DMS114 treated with DMSO at 0.1 percent for 48 hours (cell line): ENCODE results near the gene SULT1A2.
"Not testable (repeated sequence)": the region's sequence is repeated elsewhere in the genome, so short reads cannot be mapped to it uniquely, and the experiment has no call there.

Source experiments
- DNase-seq: peaks from one replicate; lab custom pipeline; 2025; ENCODE audit not compliant: unreplicated experiment; lab: John Stamatoyannopoulos, UW

SULT1A2 gene

GRCh38 chr16:28596840-28597691, at the start of gene SULT1A2:
TSS of gene SULT1A2 (minus strand) at chr16:28597050. CDS start at chr16:28595930, 1,120 bp downstream.
- no peak for DNase-seq

DNA sequence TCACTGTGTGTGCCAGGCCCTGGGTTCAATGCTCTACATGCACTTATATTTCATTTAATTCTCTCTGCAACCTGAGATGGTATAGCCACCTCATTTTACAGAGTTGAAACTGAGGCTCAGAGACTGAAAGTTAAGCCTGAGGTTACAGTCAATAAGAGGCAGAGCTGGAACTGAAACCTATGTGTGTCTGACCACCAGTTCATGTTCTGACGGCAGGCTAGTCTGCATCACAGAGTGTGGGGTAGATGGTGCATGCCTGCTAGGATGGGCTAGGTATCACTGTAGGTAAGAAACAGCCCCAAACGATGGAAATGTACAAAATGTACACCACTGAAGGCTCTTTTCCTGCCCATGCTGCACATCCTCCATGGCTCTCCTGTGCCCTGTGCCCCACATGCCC, 43.1 kb upstream of the SULT1A2 start:
- DNase-seq = not testable (repeated sequence)

DNA sequence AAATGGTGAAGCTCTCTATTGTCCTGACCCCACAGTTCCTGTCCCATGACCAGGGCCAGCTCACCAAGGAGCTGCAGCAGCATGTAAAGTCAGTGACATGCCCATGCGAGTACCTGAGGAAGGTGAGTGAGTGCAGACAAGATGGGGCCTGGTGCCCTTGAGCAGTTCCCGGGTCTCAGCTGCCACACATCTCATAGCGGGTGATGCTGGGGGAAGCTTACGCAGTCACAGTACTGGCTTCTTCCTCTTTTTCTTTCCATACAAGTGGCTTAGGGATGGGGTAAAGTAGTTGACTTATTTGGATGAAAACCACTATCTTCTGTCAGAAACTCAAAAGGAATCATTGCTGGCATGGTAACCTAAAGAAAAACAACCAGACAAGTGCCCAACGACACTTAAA, 41.5 kb upstream of the SULT1A2 start:
- DNase-seq = not testable (repeated sequence)

DNA sequence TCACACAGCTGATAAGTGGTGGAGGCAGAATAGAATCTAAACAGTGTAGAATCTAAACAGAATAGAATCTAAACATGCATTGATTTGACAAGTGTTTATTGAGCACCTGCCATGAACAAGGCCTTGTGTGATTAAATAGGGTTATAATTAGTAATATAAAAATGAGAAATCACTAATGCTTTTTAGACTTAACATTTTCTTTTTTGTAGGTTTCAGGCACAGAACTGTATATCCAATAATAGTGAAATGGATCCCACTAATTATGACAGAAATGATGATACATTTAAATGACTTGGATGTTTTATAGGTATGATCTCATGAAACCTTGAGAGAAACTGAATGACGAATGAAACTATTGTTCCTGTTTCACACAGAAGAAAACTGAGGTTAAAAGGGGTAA, 40.9 kb upstream of the SULT1A2 start, which contains the start of gene NPIPB8:
Gene NPIPB8, plus strand, starts transcription at position 301 of the 400 bp plus-strand sequence. CDS start 296 bp downstream, outside the sequence.
- DNase-seq = not testable (repeated sequence)

GRCh38 chr16:28636093-28636823, 39.4 kb upstream of the SULT1A2 start:
- not testable (repeated sequence) for DNase-seq

DNA sequence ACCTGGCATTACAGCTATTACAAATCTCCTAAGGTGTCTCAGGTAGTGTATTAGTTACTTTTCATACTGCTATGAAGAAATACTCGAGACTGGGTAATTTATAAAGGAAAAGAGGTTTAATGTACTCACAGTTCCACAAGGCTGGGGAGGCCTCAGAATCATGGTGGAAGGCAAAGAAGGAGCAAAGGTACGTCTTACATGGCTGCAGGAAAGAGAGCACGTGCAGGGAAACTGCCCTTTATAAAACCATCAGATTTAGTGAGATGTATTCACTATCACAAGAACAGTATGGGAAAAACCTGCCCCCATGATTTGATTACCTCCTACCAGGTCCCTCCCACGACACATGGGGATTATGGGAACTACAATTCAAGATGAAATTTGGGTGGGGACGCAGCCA, 34.1 kb upstream of the SULT1A2 start:
- not testable (repeated sequence) for DNase-seq

- DNase-seq = peak; percentile 38
Observed at GRCh38 chr16:28623172-28623711, 26.4 kb upstream of the SULT1A2 start.

- not testable (repeated sequence) for DNase-seq
Observed at GRCh38 chr16:28622532-28623171, 25.8 kb upstream of the SULT1A2 start.

DNA sequence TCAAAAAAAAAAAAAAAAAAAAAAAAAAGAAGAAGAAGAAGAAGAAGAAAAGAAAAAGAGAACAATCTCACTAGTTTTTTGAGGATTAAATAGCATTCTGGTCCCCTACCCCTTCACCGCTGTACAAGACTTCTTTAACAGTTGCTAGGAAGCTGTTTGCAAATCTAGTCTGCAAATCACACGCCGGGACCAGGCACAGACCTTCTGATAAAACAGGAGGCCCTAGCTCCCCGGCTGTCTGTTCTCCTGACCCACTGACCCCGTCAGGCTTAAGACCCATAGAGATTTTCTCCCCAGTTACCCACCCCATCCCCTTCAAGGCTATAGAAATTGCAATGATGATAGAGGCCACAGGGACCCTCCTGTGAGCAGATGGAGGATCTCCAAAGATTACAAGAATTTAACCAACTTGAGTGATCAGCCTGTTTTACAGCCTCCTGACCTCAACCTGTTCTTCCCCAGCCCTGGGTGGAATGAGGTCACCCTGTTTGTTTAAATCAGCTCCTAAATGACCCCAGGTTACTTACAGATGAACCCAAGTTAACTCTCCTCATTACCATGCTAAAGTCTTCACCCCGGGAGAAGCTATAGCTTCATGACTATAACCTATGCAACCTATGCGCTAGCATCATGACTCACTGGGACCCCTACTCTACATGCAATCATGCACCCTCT, 24.8 kb upstream of the SULT1A2 start:
- DNase-seq = no peak

DNA sequence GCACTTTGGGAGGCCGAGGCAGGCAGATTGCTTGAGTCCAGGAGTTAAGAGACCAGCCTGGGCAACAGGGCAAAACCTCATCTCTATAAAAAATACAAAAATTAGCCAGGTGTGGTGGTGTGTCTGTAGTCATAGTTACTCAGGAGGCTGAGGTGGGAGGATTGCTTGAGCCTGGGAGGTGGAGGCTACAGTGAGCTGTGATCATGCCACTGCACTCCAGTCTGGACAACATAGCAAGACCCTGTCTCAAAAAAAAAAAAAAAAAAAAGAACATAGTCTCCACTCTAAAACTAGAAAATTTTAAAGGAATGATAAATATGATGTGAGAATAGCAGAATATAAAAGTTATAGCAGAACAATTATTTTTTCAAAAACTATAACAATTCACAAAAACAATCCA, 23.5 kb upstream of the SULT1A2 start:
- DNase-seq = not testable (repeated sequence)

DNA sequence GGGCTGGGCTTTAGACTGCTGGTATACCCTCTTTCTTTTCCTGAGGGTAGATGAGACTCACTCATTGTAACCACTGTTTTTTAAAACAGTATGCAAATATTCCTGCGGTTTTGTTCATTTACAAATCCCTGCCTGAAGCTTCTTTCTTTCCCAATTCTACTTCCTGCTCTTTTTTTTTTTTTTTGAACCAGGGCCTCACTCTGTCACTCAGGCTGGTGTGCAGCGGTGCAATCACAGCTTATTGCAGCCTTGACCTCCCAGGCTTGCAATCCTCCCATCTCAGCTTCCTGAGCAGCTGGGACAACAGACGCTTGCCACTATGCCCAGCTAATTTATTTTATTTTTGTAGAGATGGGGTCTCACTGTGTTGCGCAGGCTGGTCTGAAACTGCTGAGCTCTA, 21.0 kb upstream of the SULT1A2 start:
- DNase-seq = no peak

GRCh38 chr16:28616636-28617035, 19.8 kb upstream of the SULT1A2 start:
- DNase-seq = no peak

GRCh38 chr16:28616224-28616577, 19.4 kb upstream of the SULT1A2 start:
- not testable (repeated sequence) for DNase-seq

DNA sequence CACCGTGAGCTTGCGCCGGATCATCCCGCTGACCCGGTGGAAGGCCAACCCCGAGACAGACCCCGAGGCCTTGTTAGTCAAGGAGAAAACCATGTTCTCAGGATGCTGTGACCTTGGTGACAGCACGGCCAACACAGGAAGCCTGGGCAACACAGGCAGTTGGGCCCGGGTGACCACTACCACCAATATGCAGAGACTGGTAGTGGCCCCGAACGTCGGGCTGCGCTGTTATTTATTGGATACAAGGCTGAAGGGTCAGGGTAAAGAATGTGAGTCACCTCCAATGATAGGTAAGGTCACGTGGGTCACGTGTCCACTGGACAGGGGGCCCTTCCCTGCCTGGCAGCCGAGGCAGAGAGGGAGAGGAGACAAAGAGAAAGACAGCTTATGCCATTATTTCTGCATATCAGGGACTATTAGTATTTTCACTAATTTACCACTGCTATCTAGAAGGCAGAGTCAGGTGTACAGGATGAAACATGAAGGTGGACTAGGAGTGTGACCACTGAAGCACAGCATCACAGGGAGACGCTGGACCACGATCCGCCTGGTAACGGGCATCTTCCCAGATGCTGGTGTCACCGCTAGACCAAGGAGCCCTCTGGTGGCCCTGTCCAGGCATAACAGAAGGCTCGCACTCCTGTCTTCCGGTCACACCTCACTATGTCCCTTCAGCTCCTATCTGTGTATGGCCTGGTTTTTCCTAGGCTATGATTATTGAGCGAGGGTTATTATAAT, 18.8 kb upstream of the SULT1A2 start:
- DNase-seq = not testable (repeated sequence)

DNA sequence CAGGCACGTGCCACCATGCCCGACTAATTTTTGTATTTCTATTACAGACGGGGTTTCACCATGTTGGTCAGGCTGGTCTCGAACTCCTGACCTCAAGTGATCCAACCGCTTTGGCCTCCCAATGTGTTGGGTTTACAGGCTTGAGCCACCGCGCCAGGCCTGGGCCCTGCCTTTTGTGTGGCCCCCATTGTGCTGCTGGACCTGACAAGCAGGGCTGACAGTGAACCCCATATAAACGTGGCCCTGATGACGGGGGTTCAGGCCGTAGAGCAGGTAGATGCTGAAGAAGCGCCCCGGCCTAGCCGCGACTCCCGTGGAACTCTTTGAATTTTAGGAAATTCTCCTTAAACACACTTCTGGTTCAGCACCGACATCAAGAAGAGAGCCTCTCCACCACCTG, 17.7 kb upstream of the SULT1A2 start:
- DNase-seq = not testable (repeated sequence)

DNA sequence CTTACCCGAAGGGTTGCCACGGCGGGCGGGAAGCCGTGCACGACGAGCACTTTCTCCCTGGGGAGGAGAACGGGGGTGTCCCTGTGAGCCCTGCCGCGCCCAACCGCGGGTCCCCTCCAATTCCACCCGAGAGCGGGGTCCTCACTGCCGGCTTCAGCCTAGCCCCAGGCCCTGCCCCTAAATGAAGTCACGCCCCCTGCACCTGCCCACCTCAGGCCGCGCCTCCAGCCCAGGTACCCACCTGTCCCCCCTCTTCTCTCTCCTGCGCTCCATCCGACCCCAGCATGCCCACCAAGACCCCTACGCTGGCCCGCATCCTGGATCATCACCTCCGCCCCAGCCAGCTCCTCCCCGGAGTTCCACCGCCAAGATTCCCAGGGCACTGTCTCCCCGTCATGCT, 17.1 kb upstream of the SULT1A2 start:
- DNase-seq = not testable (repeated sequence)

DNA sequence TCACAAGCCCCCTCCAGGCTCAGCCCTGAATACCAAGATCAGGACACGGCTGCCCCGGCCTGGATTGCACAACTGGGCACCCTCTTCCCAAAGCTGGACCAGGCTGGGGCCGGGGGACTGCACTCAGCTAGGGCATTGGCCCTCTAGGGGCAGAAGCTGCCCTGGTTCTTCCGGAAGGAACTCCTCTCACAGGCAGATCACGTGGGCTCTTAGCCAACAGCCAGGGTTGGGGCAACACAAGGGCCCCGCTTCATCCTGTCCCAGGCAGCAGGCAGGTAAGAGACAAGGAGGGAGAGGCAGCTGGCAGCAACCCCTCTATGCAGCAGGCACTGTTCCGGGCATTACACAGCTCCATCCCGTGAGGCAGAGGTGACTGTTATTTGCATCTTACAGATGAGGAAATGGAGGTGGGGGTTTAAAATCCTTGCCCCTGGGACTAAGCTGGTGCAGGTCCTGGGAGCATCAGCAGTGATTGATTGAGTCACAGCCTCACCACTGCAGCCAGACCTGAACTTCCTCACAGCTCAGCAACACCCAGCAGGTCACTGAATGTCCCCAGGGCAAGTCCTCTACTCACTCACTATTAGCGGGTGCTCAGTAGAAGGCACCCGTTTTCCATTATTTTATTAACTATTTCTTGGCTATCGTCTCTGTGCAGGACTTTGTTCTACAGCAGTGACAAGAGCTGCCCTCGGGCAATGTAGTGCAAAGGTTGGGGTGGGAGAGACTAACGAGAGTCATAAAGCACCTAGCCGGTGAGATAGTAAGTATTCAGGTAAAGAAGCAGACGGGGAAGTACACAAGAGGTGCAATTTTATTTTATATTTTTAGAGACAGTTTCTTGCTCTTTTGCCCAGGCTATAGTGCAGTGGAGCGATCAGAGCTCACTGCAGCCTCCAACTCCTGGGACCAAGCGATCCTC, 15.8 kb upstream of the SULT1A2 start:
- DNase-seq = not testable (repeated sequence)

GRCh38 chr16:28610595-28611191, 13.8 kb upstream of the SULT1A2 start:
- no peak for DNase-seq
